COLO668 (cell line): Measurements from ENCODE around the gene SLC24A5.

Experiments
- DNase-seq: peaks from one replicate; lab custom pipeline; 2025; ENCODE audit not compliant: unreplicated experiment; lab: John Stamatoyannopoulos, UW

SLC24A5 gene

GRCh38 chr15:48109856-48110531 is 10.8 kb upstream of the SLC24A5 start:
- DNase-seq: no peak

- DNase-seq: peak; percentile 28
Measured at GRCh38 chr15:48112242-48112641, 8.5 kb upstream of the SLC24A5 start.

- DNase-seq: no peak
Measured at GRCh38 chr15:48119277-48119676, 1.5 kb upstream of the SLC24A5 start.

DNA sequence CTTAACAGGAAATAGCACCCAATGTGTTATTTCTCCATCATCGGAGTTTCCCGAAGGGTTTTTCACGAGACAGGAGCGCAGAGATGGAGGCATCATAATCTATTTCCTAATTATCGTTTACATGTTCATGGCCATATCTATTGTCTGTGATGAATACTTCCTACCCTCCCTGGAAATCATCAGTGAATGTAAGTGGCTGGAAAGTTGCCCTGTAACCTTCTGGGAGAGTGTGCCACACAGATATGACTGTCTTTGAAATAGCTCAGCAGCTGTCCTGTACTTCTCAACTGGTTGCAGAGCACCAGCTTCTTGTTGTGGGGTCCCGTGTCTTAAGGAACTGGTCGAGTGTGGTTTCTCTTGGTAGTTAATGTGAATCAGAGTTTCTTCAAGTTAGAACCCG is 1.1 kb downstream of the SLC24A5 start:
- DNase-seq: no peak

GRCh38 chr15:48126667-48127355 is 6.0 kb downstream of the SLC24A5 start:
- DNase-seq: no peak

- DNase-seq: no peak
Measured at GRCh38 chr15:48131324-48131723, 10.5 kb downstream of the SLC24A5 start.

GRCh38 chr15:48132874-48133273 is 12.1 kb downstream of the SLC24A5 start:
- no peak for DNase-seq

DNA sequence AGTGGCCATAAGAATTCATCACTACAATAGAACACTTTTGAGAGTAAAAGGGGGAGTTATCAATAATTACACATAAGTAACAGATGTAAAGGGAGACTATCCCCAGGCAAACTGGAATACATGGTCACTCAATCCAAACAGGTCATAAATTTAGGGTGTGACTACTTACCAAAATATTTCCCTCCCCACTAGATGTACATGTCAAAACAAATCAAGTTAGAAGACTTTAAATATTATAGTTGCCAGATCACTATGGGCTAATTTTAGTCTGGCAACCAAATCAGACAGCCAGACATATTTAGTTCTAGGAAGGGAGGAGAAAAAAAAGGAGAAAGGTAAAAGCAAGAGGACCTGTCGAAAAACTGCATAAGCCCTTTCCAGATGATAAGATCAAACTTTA is 23.1 kb downstream of the SLC24A5 start:
- no peak for DNase-seq

DNA sequence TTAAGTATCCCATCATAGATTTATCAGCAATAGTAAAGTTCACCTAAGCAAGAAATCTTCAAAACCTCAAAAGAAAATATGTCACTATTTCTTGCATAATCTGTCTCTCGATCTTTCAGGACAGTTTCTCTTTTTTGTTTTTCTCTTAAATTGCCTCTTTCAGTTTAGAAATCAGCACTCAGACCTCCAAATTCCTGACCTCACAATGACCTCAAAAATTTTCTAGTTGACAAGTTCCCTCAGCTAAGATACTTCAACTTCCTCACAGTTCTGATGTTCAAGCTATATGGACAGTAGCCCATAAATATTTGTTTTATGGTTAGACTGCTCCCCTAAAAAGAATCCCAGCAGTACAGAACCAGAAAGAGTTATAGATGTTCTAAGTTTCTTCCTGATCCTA is 24.1 kb downstream of the SLC24A5 start:
- DNase-seq: no peak

GRCh38 chr15:48145923-48146322 is 25.1 kb downstream of the SLC24A5 start:
- DNase-seq: no peak

DNA sequence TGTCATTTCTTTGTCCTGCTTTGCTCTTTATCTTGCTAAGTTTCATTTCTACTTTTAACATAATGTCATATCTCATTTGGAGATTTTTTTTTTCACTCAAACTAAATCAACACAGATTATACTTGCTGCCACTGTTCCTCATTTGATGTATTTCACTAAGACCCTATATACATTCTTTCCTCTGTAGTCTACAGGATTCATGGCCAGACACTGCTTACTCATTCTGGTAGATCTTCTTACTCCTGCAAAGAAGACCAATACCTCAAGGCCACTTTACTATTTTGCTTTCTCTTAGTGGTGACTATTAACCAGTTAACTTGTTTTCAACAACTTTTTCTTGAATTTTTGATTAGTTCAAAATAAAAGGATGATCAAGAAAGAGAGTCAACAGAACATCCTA is 26.6 kb downstream of the SLC24A5 start:
- no peak for DNase-seq

- DNase-seq: no peak
Measured at GRCh38 chr15:48149858-48150257, 29.1 kb downstream of the SLC24A5 start.

DNA sequence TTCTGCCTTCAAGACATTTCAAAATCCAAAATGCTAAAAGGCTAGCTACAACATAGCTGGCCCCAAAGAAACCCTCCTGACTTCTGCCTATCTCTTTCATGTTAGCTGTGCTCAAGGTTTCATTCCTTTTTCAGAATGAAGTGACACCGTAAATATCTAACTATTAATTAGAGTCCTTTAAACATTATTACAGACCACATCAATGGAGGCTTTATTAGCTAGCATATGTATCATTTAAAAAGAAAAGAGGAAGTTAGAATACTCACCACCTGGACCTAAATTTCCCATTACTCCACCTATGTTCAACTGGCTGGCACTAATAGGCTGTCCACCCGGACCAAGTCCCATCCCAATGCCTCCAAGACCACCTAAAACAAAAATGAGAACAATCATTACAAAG is 32.7 kb downstream of the SLC24A5 start:
- no peak for DNase-seq

DNA sequence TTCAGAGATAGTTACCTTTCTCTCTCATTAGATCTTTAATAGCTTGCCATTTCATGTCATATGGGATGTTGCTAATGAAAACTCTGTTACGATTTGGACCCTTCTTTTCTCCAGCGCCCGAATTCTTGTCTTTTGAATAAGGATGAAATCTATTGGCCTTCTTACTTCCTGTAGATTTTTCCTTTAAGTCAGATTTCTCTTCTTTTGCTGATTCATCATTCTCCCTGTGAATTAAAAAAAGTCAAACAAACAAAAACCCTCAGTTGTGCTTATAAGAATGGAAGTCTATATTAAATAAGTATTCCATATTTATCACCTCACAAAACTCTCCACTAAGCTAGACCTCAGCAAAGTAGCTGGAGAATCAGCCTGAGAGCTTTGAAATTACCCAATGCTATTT is 47.8 kb downstream of the SLC24A5 start:
- DNase-seq: no peak

DNA sequence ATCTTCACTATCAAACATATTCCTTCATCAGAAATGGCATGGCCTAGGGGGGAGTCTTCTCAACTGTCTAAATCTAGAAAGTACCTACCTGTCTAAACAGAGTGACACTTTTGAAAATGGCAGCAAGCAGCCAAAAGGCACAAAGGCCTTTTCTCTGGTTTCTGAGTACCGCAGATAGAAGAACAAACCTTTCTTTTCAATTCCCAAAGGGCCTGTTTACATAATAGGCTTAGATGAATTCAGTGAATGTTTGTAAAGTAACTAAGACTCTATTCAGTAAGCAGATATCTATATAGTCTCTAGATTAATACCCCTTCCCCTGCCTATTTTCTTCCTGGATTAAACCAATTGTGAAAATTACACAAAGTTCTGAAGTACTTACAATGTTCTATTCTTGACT is 50.2 kb downstream of the SLC24A5 start:
- no peak for DNase-seq

GRCh38 chr15:48175126-48175525 is 54.3 kb downstream of the SLC24A5 start:
- DNase-seq: no peak

DNA sequence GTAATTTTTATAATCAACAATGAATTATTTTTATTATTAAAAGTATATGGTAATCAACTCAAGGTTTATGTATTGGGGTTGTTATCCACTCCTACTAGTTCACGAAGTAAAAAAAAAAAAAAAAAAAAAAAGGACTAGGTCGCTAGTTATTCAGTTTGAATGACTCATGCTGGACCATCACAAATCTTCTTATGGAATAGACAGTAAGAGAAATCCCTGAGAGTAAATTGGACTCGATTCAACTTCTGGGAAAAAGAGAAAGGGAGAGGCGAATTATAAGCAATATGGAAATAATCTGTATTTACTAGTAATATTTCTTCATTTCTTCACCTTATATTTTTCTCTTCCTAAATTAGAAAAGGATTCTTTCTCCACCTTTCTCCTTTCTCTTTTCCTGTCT is 55.3 kb downstream of the SLC24A5 start:
- no peak for DNase-seq

DNA sequence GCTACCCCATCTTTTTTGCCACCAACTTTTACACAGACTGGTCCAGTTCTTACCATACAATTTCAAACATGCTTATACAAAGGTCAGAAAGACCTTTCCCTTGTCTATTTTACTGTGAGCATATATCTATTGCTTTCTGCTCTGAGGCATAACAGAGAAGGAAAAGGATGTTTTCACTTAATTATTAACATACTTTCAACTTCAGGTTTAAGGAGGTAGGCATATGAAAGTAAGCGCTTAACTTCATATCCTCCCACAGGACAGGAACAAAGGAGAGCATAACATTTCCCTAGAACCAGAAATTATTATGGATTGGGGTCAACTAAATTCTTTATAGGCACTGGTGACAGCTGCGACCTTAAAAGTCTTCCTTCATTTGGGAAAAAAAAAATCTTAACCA is 56.2 kb downstream of the SLC24A5 start:
- DNase-seq: no peak

GRCh38 chr15:48177383-48177765 is 56.6 kb downstream of the SLC24A5 start:
- peak; percentile 11 for DNase-seq

- peak; percentile 88 for DNase-seq
Measured at GRCh38 chr15:48177766-48178647, 57.2 kb downstream of the SLC24A5 start, which contains the start of gene MYEF2. Gene MYEF2, minus strand, starts transcription at chr15:48178295. Its CDS starts 58 bp downstream, at chr15:48178237.

GRCh38 chr15:48178648-48178931 is 57.8 kb downstream of the SLC24A5 start:
- DNase-seq: no peak

- DNase-seq: no peak
Measured at GRCh38 chr15:48182749-48183148, 62.0 kb downstream of the SLC24A5 start.
